Keratinocyte (primary cell): Measurements from ENCODE around the gene GLRX5. TPM values are rescaled to one million over a fixed set of nuclear protein-coding genes. Genes with fewer than 3 reads are reported as not detected.

Experiments used
- DNase-seq: peaks from one replicate; pipeline ENCODE4 v3.0.0-alpha.2; 2011; ENCODE audit warnings: low read depth, missing footprints, low spot score
- FAIRE-seq: peaks from 2 replicates; lab custom pipeline; 2011; peaks lifted over from hg19 to GRCh38; lab: Jason Lieb, UNC
- H2AFZ ChIP-seq: 2 replicates; pipeline ENCODE4 v1.6.0; 2012; ENCODE audit warnings: low read length, control low read depth, inconsistent platforms; ENCODE audit not compliant: control insufficient read depth
- H3K27ac ChIP-seq: 2 replicates; pipeline ENCODE4 v1.5.1; 2011; ENCODE audit warnings: low read length; ENCODE audit not compliant: control insufficient read depth, insufficient read depth
- H3K27me3 ChIP-seq: 3 replicates; pipeline ENCODE4 v1.6.0; 2011; ENCODE audit warnings: low read length; ENCODE audit not compliant: control insufficient read depth, insufficient read depth; ENCODE audit errors: extremely low read depth
- H3K36me3 ChIP-seq, 2 experiments: 2 replicates in 1 of 2; 3 replicates in 1 of 2; pipeline ENCODE4 v1.5.1; 2011; ENCODE audit warnings: low read length in 2 of 2, mild to moderate bottlenecking in 1 of 2; ENCODE audit not compliant: control insufficient read depth in 2 of 2, insufficient read depth in 2 of 2; ENCODE audit errors: extremely low read depth in 1 of 2
- H3K4me1 ChIP-seq: 3 replicates; pipeline ENCODE4 v1.5.1; 2011; ENCODE audit warnings: low read length; ENCODE audit not compliant: control insufficient read depth, insufficient read depth; ENCODE audit errors: extremely low read depth
- H3K4me2 ChIP-seq: 3 replicates; pipeline ENCODE4 v1.6.0; 2011; ENCODE audit warnings: low read depth, low read length; ENCODE audit not compliant: control insufficient read depth, insufficient read depth; ENCODE audit errors: extremely low read depth
- H3K4me3 ChIP-seq, 3 experiments: fragments of 200-600 bp in 1 of 3; sonication (generic) in 1 of 3; 2 replicates in 2 of 3; 3 replicates in 1 of 3; pipeline ENCODE4 v1.5.1; 2011 to 2016; ENCODE audit warnings: low read length in 3 of 3, mild to moderate bottlenecking in 3 of 3, control low read depth in 2 of 3, inconsistent platforms in 1 of 3, low read depth in 1 of 3, mixed read lengths in 1 of 3, mixed run types in 1 of 3, moderate library complexity in 1 of 3; ENCODE audit not compliant: control insufficient read depth in 2 of 3, insufficient read depth in 2 of 3; ENCODE audit errors: extremely low read depth in 1 of 3
- H3K79me2 ChIP-seq: 2 replicates; pipeline ENCODE4 v1.6.0; 2012; ENCODE audit warnings: low read length; ENCODE audit not compliant: control insufficient read depth, insufficient read depth
- H3K9ac ChIP-seq: 3 replicates; pipeline ENCODE4 v1.6.0; 2011; ENCODE audit warnings: low read length; ENCODE audit not compliant: control insufficient read depth, insufficient read depth; ENCODE audit errors: extremely low read depth
- H3K9me1 ChIP-seq: 3 replicates; pipeline ENCODE4 v1.6.0; 2011; ENCODE audit warnings: low read length; ENCODE audit not compliant: control insufficient read depth, insufficient read depth; ENCODE audit errors: extremely low read depth
- H3K9me3 ChIP-seq: 2 replicates; pipeline ENCODE4 v1.5.1; 2012; ENCODE audit warnings: low read depth, low read length; ENCODE audit not compliant: control insufficient read depth
- H4K20me1 ChIP-seq: 3 replicates; pipeline ENCODE4 v1.6.0; 2011; ENCODE audit warnings: low read length; ENCODE audit not compliant: control insufficient read depth, insufficient read depth; ENCODE audit errors: extremely low read depth
- EZH2 ChIP-seq: IDR thresholded peaks from one replicate; pipeline ENCODE4 v1.6.1; 2012; ENCODE audit warnings: inconsistent platforms, mild to moderate bottlenecking, low read length, moderate library complexity
- dilution Hi-C: fragments of 300-500 bp; cut with MboI; formaldehyde crosslinking; loops from one replicate; pipeline ENCODE4 v1.7.0; 2020; ENCODE audit warnings: low sequenced_read_pairs; ENCODE audit not compliant: extremely low pct_ligation_motif_present
- polyA plus RNA-seq, 5 experiments: library from polyadenylated mRNA; depleted of rRNA in 3 of 5; stranded (reverse) in 3 of 5; stranded (forward) in 1 of 5; unstranded in 1 of 5; fragments of >200 nt; gene quantifications; 1 replicate in 1 of 5; 2 replicates in 3 of 5; 3 replicates in 1 of 5; pipeline versions ENCODE4 v1.2.1 to v1.2.3, GENCODE V29; 2011 to 2012; ENCODE audit warnings: missing spikeins in 2 of 5, low read depth in 1 of 5, low replicate concordance in 1 of 5
- TF ChIP-seq, protein P1 (sequence below), 3 experiments: IDR thresholded peaks in 1 of 3; conservative IDR thresholded peaks in 1 of 3; optimal IDR thresholded peaks in 1 of 3; 2 replicates in 2 of 3; 3 replicates in 1 of 3; pipeline versions ENCODE3 to v1.5.1; 2011; ENCODE audit warnings: low read length in 3 of 3, mild to moderate bottlenecking in 3 of 3, moderate library complexity in 2 of 3, control low read depth in 1 of 3, inconsistent platforms in 1 of 3; ENCODE audit not compliant: insufficient read depth in 2 of 3; ENCODE audit errors: extremely low read depth in 1 of 3

Gene GLRX5
- polyA plus RNA-seq, 1 donor (not counting 4 experiments of a cell fraction or from before 2014, with no cell fraction given): 60.9 TPM

DNA sequence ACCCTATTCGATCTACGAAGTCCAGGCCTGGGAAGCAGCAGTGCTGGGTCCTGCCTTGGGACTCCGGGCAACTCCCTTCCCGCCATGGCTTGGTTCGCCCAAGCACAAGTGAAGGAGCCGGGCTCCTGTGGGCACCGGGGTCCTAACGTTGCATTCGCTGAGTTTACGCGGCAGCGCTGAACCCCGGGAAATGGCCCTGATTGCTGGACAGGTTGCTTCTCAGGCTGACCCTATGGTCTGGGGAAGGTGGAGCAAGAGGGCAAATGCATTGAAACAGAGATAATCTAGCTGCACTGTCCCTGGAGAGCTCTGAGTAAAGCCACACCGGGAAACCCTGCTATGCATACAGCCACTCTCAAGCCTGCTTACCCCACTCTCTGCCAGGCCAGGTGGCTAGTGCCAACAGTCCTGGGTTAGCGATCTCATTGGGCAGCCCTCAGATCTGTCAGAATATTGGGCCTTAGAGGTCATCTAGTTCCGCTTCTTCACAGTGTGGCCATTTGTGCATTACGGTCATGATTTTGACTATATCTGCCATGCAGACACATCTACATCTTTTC, 29.7 kb upstream of the GLRX5 start:
- H3K27me3 ChIP-seq: no peaks in the 10 kb centered on the region
- dilution Hi-C loops: no loop called here
- no peak overlapping the region for H3K9ac ChIP-seq
- H3K36me3 ChIP-seq: peaks cover 0 to 3% of the 10 kb centered on the region in 2 experiments
- no peak for TF ChIP-seq EZH2
- TF ChIP-seq, protein P1, sequence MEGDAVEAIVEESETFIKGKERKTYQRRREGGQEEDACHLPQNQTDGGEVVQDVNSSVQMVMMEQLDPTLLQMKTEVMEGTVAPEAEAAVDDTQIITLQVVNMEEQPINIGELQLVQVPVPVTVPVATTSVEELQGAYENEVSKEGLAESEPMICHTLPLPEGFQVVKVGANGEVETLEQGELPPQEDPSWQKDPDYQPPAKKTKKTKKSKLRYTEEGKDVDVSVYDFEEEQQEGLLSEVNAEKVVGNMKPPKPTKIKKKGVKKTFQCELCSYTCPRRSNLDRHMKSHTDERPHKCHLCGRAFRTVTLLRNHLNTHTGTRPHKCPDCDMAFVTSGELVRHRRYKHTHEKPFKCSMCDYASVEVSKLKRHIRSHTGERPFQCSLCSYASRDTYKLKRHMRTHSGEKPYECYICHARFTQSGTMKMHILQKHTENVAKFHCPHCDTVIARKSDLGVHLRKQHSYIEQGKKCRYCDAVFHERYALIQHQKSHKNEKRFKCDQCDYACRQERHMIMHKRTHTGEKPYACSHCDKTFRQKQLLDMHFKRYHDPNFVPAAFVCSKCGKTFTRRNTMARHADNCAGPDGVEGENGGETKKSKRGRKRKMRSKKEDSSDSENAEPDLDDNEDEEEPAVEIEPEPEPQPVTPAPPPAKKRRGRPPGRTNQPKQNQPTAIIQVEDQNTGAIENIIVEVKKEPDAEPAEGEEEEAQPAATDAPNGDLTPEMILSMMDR (optimal IDR thresholded peaks at IDR 0.05 in 1 of 3, IDR thresholded peaks at IDR 0.05 in 1 of 3, conservative IDR thresholded peaks at IDR 0.05 in 1 of 3; ENCODE audit: extremely low read depth in 1 of 3, insufficient read depth in 2 of 3, low read length in 3 of 3): no peak
- H2AFZ ChIP-seq: no peak overlapping the region
- peaks cover 20% of the 10 kb centered on the region for H3K4me1 ChIP-seq
- H3K79me2 ChIP-seq: no peaks in the 10 kb centered on the region
- no peak overlapping the region for H3K4me2 ChIP-seq
- no peak for FAIRE-seq
- DNase-seq: no peak
- no peak overlapping the region for H3K27ac ChIP-seq
- H3K4me3 ChIP-seq: no peak overlapping the region
- H4K20me1 ChIP-seq: peaks cover 2% of the 10 kb centered on the region
- no peaks in the 10 kb centered on the region for H3K9me3 ChIP-seq
- peaks cover 2% of the 10 kb centered on the region for H3K9me1 ChIP-seq

DNA sequence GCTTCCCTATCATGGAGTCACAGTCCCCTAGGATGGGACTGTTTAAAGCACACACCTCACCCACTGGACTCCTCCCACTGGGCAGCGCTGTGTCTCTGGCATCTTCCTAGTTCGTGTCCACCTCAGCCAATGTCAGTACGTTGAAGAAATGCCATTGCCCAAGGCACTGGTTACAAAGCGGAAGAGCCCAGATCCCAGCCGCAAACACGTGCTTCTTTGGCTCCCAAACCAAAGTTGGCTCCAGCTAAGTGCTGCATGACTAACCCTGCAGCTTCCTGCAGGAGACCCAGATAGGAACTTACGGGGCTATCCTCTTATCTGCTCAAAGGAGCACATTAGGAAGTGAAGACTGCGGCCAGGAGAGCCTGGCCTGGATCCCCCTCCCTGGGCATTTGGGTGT, 27.7 kb upstream of the GLRX5 start:
- H3K4me1 ChIP-seq: peaks cover 20% of the 10 kb centered on the region
- H3K79me2 ChIP-seq: no peaks in the 10 kb centered on the region
- H4K20me1 ChIP-seq: peaks cover 2% of the 10 kb centered on the region
- peaks cover 0 to 3% of the 10 kb centered on the region in 2 experiments for H3K36me3 ChIP-seq
- peak overlapping the region in 1 of 3 experiments; percentile 37 for H3K4me3 ChIP-seq
- peak overlapping the region; percentile 69 for H3K4me2 ChIP-seq
- DNase-seq (peak; percentile 95), FAIRE-seq (peak; percentile 95)
- dilution Hi-C loops: no loop called here
- peak overlapping the region; percentile 32 for H3K27ac ChIP-seq
- H3K9me1 ChIP-seq: peaks cover 2% of the 10 kb centered on the region
- no peak overlapping the region for H3K9ac ChIP-seq
- H3K27me3 ChIP-seq: no peaks in the 10 kb centered on the region
- H3K9me3 ChIP-seq: no peaks in the 10 kb centered on the region
- no peak overlapping the region for H2AFZ ChIP-seq
- TF ChIP-seq EZH2: no peak
- TF ChIP-seq, protein P1 (optimal IDR thresholded peaks at IDR 0.05 in 1 of 3, IDR thresholded peaks at IDR 0.05 in 1 of 3, conservative IDR thresholded peaks at IDR 0.05 in 1 of 3; ENCODE audit: extremely low read depth in 1 of 3, insufficient read depth in 2 of 3, low read length in 3 of 3): peak in 1 of 3 experiments; percentile 20
